Prostate gland (tissue), 2 donors: ENCODE data around the gene INMT.

Experiments
- POLR2A ChIP-seq: fragments of 450-650 bp; IDR thresholded peaks from one replicate; pipeline ENCODE4 v1.6.1; 2016; ENCODE audit warnings: antibody characterized with exemption, mild to moderate bottlenecking
- TF ChIP-seq, protein P1 (sequence below), 4 experiments: fragments of 200-600 bp in 2 of 4; fragments of 450-650 bp in 2 of 4; sonication (generic) in 2 of 4; IDR thresholded peaks; 1 replicate in 3 of 4; 2 replicates in 1 of 4; pipeline ENCODE4 v1.5.1; 2016 to 2019; ENCODE audit warnings: antibody characterized with exemption in 4 of 4, mild to moderate bottlenecking in 2 of 4, moderate library complexity in 2 of 4

DNA sequence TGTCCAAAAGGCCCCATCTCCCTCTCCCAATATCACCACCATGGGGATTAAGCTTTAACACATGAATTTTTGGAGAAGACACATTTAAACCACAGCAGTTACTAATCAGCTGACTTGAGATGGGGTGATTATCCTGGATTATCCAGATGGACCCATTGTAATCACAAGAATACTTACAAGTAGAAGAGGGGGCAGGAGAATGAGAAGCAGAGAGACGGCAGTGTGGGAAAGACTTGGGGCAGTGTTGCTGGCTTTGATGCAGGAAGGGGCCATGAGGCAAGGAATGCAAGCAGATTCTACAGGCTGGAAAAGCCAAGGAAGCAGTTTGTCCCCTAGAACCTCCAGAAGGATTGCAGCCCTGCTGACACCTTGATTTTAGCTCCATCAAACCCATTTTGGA is 30.7 kb upstream of the INMT start:
- TF ChIP-seq, protein P1, sequence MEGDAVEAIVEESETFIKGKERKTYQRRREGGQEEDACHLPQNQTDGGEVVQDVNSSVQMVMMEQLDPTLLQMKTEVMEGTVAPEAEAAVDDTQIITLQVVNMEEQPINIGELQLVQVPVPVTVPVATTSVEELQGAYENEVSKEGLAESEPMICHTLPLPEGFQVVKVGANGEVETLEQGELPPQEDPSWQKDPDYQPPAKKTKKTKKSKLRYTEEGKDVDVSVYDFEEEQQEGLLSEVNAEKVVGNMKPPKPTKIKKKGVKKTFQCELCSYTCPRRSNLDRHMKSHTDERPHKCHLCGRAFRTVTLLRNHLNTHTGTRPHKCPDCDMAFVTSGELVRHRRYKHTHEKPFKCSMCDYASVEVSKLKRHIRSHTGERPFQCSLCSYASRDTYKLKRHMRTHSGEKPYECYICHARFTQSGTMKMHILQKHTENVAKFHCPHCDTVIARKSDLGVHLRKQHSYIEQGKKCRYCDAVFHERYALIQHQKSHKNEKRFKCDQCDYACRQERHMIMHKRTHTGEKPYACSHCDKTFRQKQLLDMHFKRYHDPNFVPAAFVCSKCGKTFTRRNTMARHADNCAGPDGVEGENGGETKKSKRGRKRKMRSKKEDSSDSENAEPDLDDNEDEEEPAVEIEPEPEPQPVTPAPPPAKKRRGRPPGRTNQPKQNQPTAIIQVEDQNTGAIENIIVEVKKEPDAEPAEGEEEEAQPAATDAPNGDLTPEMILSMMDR (IDR thresholded peaks at IDR 0.05): no peak
- TF ChIP-seq POLR2A: no peak
